DOHH2 (cell line): ENCODE measurements around the gene MAP1B.

ENCODE experiments used
- EZH2phosphoT487 ChIP-seq: fragments of 200-600 bp; sonication (generic); IDR thresholded peaks from 2 replicates; pipeline ENCODE4 v1.6.1; 2017; ENCODE audit warnings: borderline replicate concordance, mild to moderate bottlenecking, antibody characterized with exemption, low read length, moderate library complexity, mixed read lengths
- TF ChIP-seq, protein P1 (sequence below): fragments of 200-600 bp; sonication (generic); IDR thresholded peaks from one replicate; pipeline ENCODE4 v1.5.1; 2014; ENCODE audit warnings: antibody characterized with exemption, mild to moderate bottlenecking, low read depth, low read length; ENCODE audit not compliant: poor library complexity, severe bottlenecking

DNA sequence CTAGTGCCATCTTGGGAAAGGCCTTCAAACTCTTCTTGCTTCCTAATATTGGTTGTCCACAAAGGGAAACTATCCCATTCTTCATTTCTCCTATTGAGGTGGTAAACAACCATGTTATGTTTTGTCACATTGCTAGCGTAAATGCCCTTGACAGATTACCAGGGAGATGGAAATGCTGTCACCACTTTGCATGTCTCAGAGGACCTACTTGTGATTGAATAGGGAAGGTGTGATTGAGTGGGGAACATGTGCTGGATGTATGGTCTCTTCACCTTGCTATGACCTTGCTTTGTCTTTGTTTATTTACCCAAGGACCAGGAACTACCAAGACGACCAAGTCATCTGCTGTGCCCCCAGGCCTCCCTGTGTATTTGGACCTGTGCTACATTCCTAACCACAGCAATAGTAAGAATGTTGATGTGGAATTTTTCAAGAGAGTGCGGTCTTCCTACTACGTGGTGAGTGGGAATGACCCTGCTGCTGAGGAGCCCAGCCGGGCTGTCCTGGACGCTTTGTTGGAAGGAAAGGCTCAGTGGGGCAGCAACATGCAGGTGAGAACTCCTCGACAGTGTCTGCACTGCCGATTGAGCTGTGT is 96.1 kb downstream of the MAP1B start:
- TF ChIP-seq, protein P1, sequence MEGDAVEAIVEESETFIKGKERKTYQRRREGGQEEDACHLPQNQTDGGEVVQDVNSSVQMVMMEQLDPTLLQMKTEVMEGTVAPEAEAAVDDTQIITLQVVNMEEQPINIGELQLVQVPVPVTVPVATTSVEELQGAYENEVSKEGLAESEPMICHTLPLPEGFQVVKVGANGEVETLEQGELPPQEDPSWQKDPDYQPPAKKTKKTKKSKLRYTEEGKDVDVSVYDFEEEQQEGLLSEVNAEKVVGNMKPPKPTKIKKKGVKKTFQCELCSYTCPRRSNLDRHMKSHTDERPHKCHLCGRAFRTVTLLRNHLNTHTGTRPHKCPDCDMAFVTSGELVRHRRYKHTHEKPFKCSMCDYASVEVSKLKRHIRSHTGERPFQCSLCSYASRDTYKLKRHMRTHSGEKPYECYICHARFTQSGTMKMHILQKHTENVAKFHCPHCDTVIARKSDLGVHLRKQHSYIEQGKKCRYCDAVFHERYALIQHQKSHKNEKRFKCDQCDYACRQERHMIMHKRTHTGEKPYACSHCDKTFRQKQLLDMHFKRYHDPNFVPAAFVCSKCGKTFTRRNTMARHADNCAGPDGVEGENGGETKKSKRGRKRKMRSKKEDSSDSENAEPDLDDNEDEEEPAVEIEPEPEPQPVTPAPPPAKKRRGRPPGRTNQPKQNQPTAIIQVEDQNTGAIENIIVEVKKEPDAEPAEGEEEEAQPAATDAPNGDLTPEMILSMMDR, result no peak
- TF ChIP-seq EZH2phosphoT487, result no peak
